GM21717 (cell line): Measurements from ENCODE around the gene CFAP45.

ENCODE experiments used
- ATAC-seq: cut with Tn5 transposase; IDR thresholded peaks from one replicate; pipeline ENCODE4 v1.9.1; 2021; ENCODE audit warnings: mild to moderate bottlenecking, moderate library complexity; ENCODE audit not compliant: unreplicated experiment

Gene CFAP45

GRCh38 chr1:159854693-159855192 is 45.2 kb downstream of the CFAP45 start:
- ATAC-seq: no peak

- no peak for ATAC-seq
These were observed 45.8 kb downstream of the CFAP45 start for GRCh38 chr1:159854116-159854692.

GRCh38 chr1:159853417-159854115 is 46.4 kb downstream of the CFAP45 start:
- no peak for ATAC-seq

- ATAC-seq: no peak
These were observed 48.6 kb downstream of the CFAP45 start for GRCh38 chr1:159851407-159851806.

- no peak for ATAC-seq
These were observed 50.2 kb downstream of the CFAP45 start for GRCh38 chr1:159849626-159850366.

GRCh38 chr1:159848326-159848725 is 51.6 kb downstream of the CFAP45 start:
- no peak for ATAC-seq

- no peak for ATAC-seq
These were observed 52.7 kb downstream of the CFAP45 start for GRCh38 chr1:159847231-159847630.

- no peak for ATAC-seq
These were observed 54.0 kb downstream of the CFAP45 start for GRCh38 chr1:159845751-159846629.

- no peak for ATAC-seq
These were observed 56.5 kb downstream of the CFAP45 start for GRCh38 chr1:159843459-159843858.

GRCh38 chr1:159841749-159842148 is 58.2 kb downstream of the CFAP45 start:
- no peak for ATAC-seq

- ATAC-seq: peak; percentile 60
These were observed 60.7 kb downstream of the CFAP45 start for GRCh38 chr1:159839116-159839849.

- ATAC-seq: peak; percentile 65
These were observed 61.2 kb downstream of the CFAP45 start for GRCh38 chr1:159838715-159839114.

GRCh38 chr1:159835862-159836525 is 64.0 kb downstream of the CFAP45 start:
- no peak for ATAC-seq

- ATAC-seq: no peak
These were observed 64.6 kb downstream of the CFAP45 start for GRCh38 chr1:159835356-159835755.

- ATAC-seq: no peak
These were observed 67.7 kb downstream of the CFAP45 start for GRCh38 chr1:159832309-159832708.

GRCh38 chr1:159831412-159832141 is 68.4 kb downstream of the CFAP45 start:
- ATAC-seq: no peak

- no peak for ATAC-seq
These were observed 69.2 kb downstream of the CFAP45 start for GRCh38 chr1:159830722-159831121.

- no peak for ATAC-seq
These were observed 70.0 kb downstream of the CFAP45 start for GRCh38 chr1:159829822-159830465.

- peak; percentile 83 for ATAC-seq
These were observed 70.7 kb downstream of the CFAP45 start for GRCh38 chr1:159829273-159829634.
